Measurements from ENCODE around the gene THOC2.
"Not testable (repeated sequence)": the region's sequence is repeated elsewhere in the genome, so short reads cannot be mapped to it uniquely, and the experiment has no call there.

DNA sequence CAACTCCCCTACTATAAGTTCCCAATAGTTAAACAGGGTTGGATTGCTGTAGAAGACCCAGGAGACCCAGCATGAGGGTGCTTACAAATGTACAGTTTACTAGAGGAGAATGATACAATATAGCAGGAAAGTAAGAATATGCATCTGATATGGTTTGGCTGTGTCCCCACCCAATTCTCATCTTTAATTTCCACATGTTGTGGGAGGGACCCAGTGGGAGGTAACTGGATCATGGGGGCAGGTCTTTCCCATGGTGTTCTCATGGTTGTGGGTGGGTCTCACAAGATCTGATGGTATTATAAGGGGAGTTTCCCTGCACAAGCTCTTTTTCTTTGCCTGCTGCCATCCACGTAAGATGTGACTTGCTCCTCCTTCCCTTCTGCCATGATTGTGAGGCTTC is 24.9 kb upstream of the THOC2 start:
- TF ChIP-seq POLR2A (IDR thresholded peaks at IDR 0.05; ENCODE audit: low read length); GATA1 (IDR thresholded peaks at IDR 0.05; ENCODE audit: low read depth, low read length): not testable (repeated sequence)

Data from erythroblast (primary cell).